CD8-positive, alpha-beta memory T cell (primary cell): ENCODE results near the gene KMT2C. TPM values are rescaled to one million over a fixed set of nuclear protein-coding genes. Genes with fewer than 3 reads are reported as not detected.
"Not testable (repeated sequence)": the region's sequence is repeated elsewhere in the genome, so short reads cannot be mapped to it uniquely, and the experiment has no call there.

Experiments used
- CTCF ChIA-PET: fragments of 350-600 bp; sonication (Branson Sonifier 250); formaldehyde crosslinking; loops from one replicate; lab custom pipeline; 2021; ENCODE audit warnings: antibody characterized with exemption; lab: Charles Lee
- POLR2A ChIA-PET: fragments of 350-600 bp; sonication (Branson Sonifier 250); formaldehyde crosslinking; loops from one replicate; lab custom pipeline; 2021; ENCODE audit warnings: antibody characterized with exemption; lab: Charles Lee
- DNase-seq, 5 donors: peaks; one replicate each; pipeline versions ENCODE4 v3.0.0 to v3.0.0-alpha.2; 2020 to 2022; ENCODE audit warnings: mixed read lengths in 1 of 5
- H3K27ac ChIP-seq: one replicate; pipeline ENCODE4 v1.7.0; 2013; ENCODE audit warnings: low read depth, mild to moderate bottlenecking, low read length, moderate library complexity
- H3K27me3 ChIP-seq: 2 replicates; pipeline ENCODE4 v1.7.0; 2013; ENCODE audit warnings: low read length, mild to moderate bottlenecking; ENCODE audit not compliant: insufficient read depth, poor library complexity, severe bottlenecking
- H3K36me3 ChIP-seq: 2 replicates; pipeline ENCODE4 v1.7.0; 2013; ENCODE audit warnings: mild to moderate bottlenecking, low read length, moderate library complexity; ENCODE audit not compliant: insufficient read depth
- H3K4me1 ChIP-seq: 2 replicates; pipeline ENCODE4 v1.7.0; 2013; ENCODE audit warnings: mild to moderate bottlenecking, low read length, moderate library complexity; ENCODE audit not compliant: insufficient read depth
- H3K4me3 ChIP-seq: 2 replicates; pipeline ENCODE4 v1.7.0; 2013; ENCODE audit warnings: mild to moderate bottlenecking, low read length
- H3K9me3 ChIP-seq: 2 replicates; pipeline ENCODE4 v1.7.0; 2013; ENCODE audit warnings: mild to moderate bottlenecking, low read length
- H3K27ac Mint-ChIP-seq, 8 donors: one replicate each; pipeline ENCODE4 v1.8.0; 2020 to 2021; ENCODE audit warnings: mixed read lengths in 8 of 8, mild to moderate bottlenecking in 6 of 8, inconsistent platforms in 3 of 8, moderate library complexity in 3 of 8
- H3K27me3 Mint-ChIP-seq, 2 donors: one replicate each; pipeline ENCODE4 v1.8.0; 2020 to 2021; ENCODE audit warnings: mixed read lengths in 2 of 2, mild to moderate bottlenecking in 1 of 2, moderate library complexity in 1 of 2
- H3K36me3 Mint-ChIP-seq, 3 donors: one replicate each; pipeline ENCODE4 v1.8.0; 2020 to 2021; ENCODE audit warnings: mixed read lengths in 3 of 3, inconsistent platforms in 1 of 3, mild to moderate bottlenecking in 1 of 3
- H3K4me1 Mint-ChIP-seq, 3 donors: one replicate each; pipeline ENCODE4 v1.8.0; 2020 to 2021; ENCODE audit warnings: mixed read lengths in 3 of 3, inconsistent platforms in 1 of 3, mild to moderate bottlenecking in 1 of 3
- H3K4me3 Mint-ChIP-seq, 7 donors: one replicate each; pipeline ENCODE4 v1.8.0; 2020 to 2021; ENCODE audit warnings: mixed read lengths in 7 of 7, mild to moderate bottlenecking in 6 of 7, moderate library complexity in 4 of 7, inconsistent platforms in 2 of 7
- H3K9me3 Mint-ChIP-seq, 5 donors: one replicate each; pipeline ENCODE4 v1.8.0; 2020 to 2022; ENCODE audit warnings: mixed read lengths in 5 of 5, mild to moderate bottlenecking in 3 of 5, moderate library complexity in 2 of 5, inconsistent platforms in 1 of 5
- polyA plus RNA-seq: library from polyadenylated mRNA; unstranded; fragments of 300-500 nt; fragmentation: Illumina TruSeq; gene quantifications from one replicate; pipeline ENCODE4 v1.2.3, GENCODE V29; 2021
- total RNA-seq, 2 experiments: library from RNA; stranded (reverse); gene quantifications; one replicate each; pipeline ENCODE4 v1.2.3, GENCODE V29; 2021

The KMT2C gene
- total and polyA plus RNA-seq, 3 experiments from 2014 or later = 18.7 to 45.3 (median 42.0) TPM

GRCh38 chr7:152470251-152471022, 34.6 kb upstream of the KMT2C start:
- H3K27ac Mint-ChIP-seq, H3K4me1 ChIP-seq, H3K36me3 Mint-ChIP-seq, H3K9me3 ChIP-seq, DNase-seq, H3K4me3 ChIP-seq, H3K4me3 Mint-ChIP-seq, H3K4me1 Mint-ChIP-seq, H3K27me3 Mint-ChIP-seq, H3K27me3 ChIP-seq, H3K9me3 Mint-ChIP-seq, POLR2A ChIA-PET, H3K27ac ChIP-seq, H3K36me3 ChIP-seq: not testable (repeated sequence)
- CTCF ChIA-PET = interaction anchor here (0.6 kb wide), 1 partner anchor 161 kb away, joined by 3 read pairs; no protein-coding TSS in a partner anchor

GRCh38 chr7:152469576-152469975, 33.8 kb upstream of the KMT2C start:
- H3K4me3 ChIP-seq, H3K4me1 Mint-ChIP-seq, H3K27ac Mint-ChIP-seq, H3K9me3 Mint-ChIP-seq, CTCF ChIA-PET, H3K36me3 ChIP-seq, H3K27me3 ChIP-seq, H3K4me3 Mint-ChIP-seq, H3K27me3 Mint-ChIP-seq, POLR2A ChIA-PET, H3K4me1 ChIP-seq, DNase-seq, H3K27ac ChIP-seq, H3K36me3 Mint-ChIP-seq, H3K9me3 ChIP-seq: not testable (repeated sequence)

GRCh38 chr7:152467225-152467624, 31.4 kb upstream of the KMT2C start:
- peak overlapping the region in 1 of 8 donors; percentile 23 for H3K27ac Mint-ChIP-seq
- Histone ChIP-seq H3K4me3 (no peak overlapping the region), H3K4me1 (peaks cover 10% of the 10 kb centered on the region), H3K9me3 (no peaks in the 10 kb centered on the region), H3K36me3 (no peaks in the 10 kb centered on the region), H3K27me3 (no peaks in the 10 kb centered on the region), H3K27ac (no peak overlapping the region)
- no peaks in the 10 kb centered on the region for H3K27me3 Mint-ChIP-seq
- H3K4me3 Mint-ChIP-seq = no peak overlapping the region
- H3K4me1 Mint-ChIP-seq = peaks cover 10 to 12% (median 11%) of the 10 kb centered on the region in 3 donors
- CTCF ChIA-PET = no interaction called here
- no peak for DNase-seq
- POLR2A ChIA-PET = no interaction called here
- peaks cover 2 to 10% (median 5%) of the 10 kb centered on the region in 5 donors for H3K9me3 Mint-ChIP-seq
- H3K36me3 Mint-ChIP-seq = peaks cover 0 to 8% (median 6%) of the 10 kb centered on the region in 3 donors

GRCh38 chr7:152465119-152465387, 29.2 kb upstream of the KMT2C start:
- H3K27ac ChIP-seq = peak overlapping the region; percentile 95
- Mint-ChIP-seq H3K4me3 (peak overlapping the region; percentile 86 to 99 (median 91)), H3K4me1 (peaks cover 10 to 12% (median 11%) of the 10 kb centered on the region in 3 donors), H3K9me3 (no peaks in the 10 kb centered on the region), H3K27ac (peak overlapping the region; percentile 87 to 94 (median 92)), H3K36me3 (peaks cover 0 to 6% (median under 1%) of the 10 kb centered on the region in 3 donors), H3K27me3 (no peaks in the 10 kb centered on the region)
- CTCF ChIA-PET = no interaction called here
- H3K27me3 ChIP-seq = no peaks in the 10 kb centered on the region
- peaks cover 10% of the 10 kb centered on the region for H3K4me1 ChIP-seq
- POLR2A ChIA-PET = interaction anchor here (0.7 to 2.9 kb wide), 2 partner anchors 8 to 29 kb away, joined by 3 to 28 read pairs; partner anchors contain the start of gene KMT2C
- H3K36me3 ChIP-seq = no peaks in the 10 kb centered on the region
- no peak for DNase-seq
- H3K4me3 ChIP-seq = peak overlapping the region; percentile 64
- no peaks in the 10 kb centered on the region for H3K9me3 ChIP-seq

GRCh38 chr7:152464312-152465118, 28.7 kb upstream of the KMT2C start:
- Histone ChIP-seq H3K4me1 (peaks cover 10% of the 10 kb centered on the region), H3K4me3 (peak overlapping the region; percentile 64), H3K36me3 (no peaks in the 10 kb centered on the region), H3K9me3 (no peaks in the 10 kb centered on the region), H3K27ac (peak overlapping the region; percentile 95), H3K27me3 (no peaks in the 10 kb centered on the region)
- H3K27ac Mint-ChIP-seq = peak overlapping the region; percentile 87 to 94 (median 92)
- peaks cover 0 to 6% (median 0%) of the 10 kb centered on the region in 3 donors for H3K36me3 Mint-ChIP-seq
- CTCF ChIA-PET = no interaction called here
- H3K27me3 Mint-ChIP-seq = no peaks in the 10 kb centered on the region
- peak in 3 of 5 donors; percentile 54 to 78 (median 64) for DNase-seq
- POLR2A ChIA-PET = interaction anchor here (0.7 to 2.9 kb wide), 4 partner anchors 20 to 202 kb away, joined by 3 to 28 read pairs (median 4); partner anchors contain the start of gene KMT2C
- peak overlapping the region; percentile 86 to 99 (median 91) for H3K4me3 Mint-ChIP-seq
- H3K4me1 Mint-ChIP-seq = peaks cover 10 to 12% (median 11%) of the 10 kb centered on the region in 3 donors
- H3K9me3 Mint-ChIP-seq = no peaks in the 10 kb centered on the region

- Histone ChIP-seq H3K4me1 (peaks cover 10% of the 10 kb centered on the region), H3K4me3 (peak overlapping the region; percentile 64), H3K27me3 (no peaks in the 10 kb centered on the region), H3K27ac (peak overlapping the region; percentile 95), H3K36me3 (no peaks in the 10 kb centered on the region), H3K9me3 (no peaks in the 10 kb centered on the region)
- peaks cover 0 to 6% (median 0%) of the 10 kb centered on the region in 3 donors for H3K36me3 Mint-ChIP-seq
- H3K9me3 Mint-ChIP-seq = no peaks in the 10 kb centered on the region
- peak; percentile 100 for DNase-seq
- ChIA-PET CTCF (no interaction called here), POLR2A (interaction anchor here (0.7 to 2.9 kb wide), 4 partner anchors 19 to 201 kb away, joined by 3 to 28 read pairs (median 4); partner anchors contain the start of gene KMT2C)
- H3K27ac Mint-ChIP-seq = peak overlapping the region in 7 of 8 donors; percentile 47 to 98 (median 92)
- no peaks in the 10 kb centered on the region for H3K27me3 Mint-ChIP-seq
- peak overlapping the region; percentile 88 to 99 (median 92) for H3K4me3 Mint-ChIP-seq
- peaks cover 10 to 12% (median 11%) of the 10 kb centered on the region in 3 donors for H3K4me1 Mint-ChIP-seq
These were observed 28.0 kb upstream of the KMT2C start for GRCh38 chr7:152463709-152464311.

GRCh38 chr7:152462995-152463708, 27.3 kb upstream of the KMT2C start:
- no peaks in the 10 kb centered on the region for H3K9me3 Mint-ChIP-seq
- peaks cover 0 to 6% (median 0%) of the 10 kb centered on the region in 3 donors for H3K36me3 Mint-ChIP-seq
- no peak for DNase-seq
- H3K4me3 Mint-ChIP-seq = peak overlapping the region; percentile 88 to 99 (median 92)
- Histone ChIP-seq H3K36me3 (no peaks in the 10 kb centered on the region), H3K4me1 (peaks cover 10% of the 10 kb centered on the region), H3K27ac (peak overlapping the region; percentile 92), H3K27me3 (no peaks in the 10 kb centered on the region), H3K4me3 (peak overlapping the region; percentile 69), H3K9me3 (no peaks in the 10 kb centered on the region)
- ChIA-PET POLR2A (interaction anchor here (1.2 to 2.9 kb wide), 2 partner anchors 27 to 50 kb away, joined by 3 to 28 read pairs; partner anchors contain the start of gene KMT2C), CTCF (interaction anchor here (1.0 to 1.7 kb wide), 2 partner anchors 18 to 28 kb away, joined by 3 to 7 read pairs; no protein-coding TSS in a partner anchor)
- no peaks in the 10 kb centered on the region for H3K27me3 Mint-ChIP-seq
- H3K4me1 Mint-ChIP-seq = peaks cover 10 to 12% (median 11%) of the 10 kb centered on the region in 3 donors
- peak overlapping the region; percentile 68 to 98 (median 93) for H3K27ac Mint-ChIP-seq
